AG09309 (cell line): ENCODE results near the gene RHBDL1.

Experiments used
- DNase-seq: peaks from one replicate; pipeline ENCODE4 v3.0.0-alpha.2; 2010; ENCODE audit warnings: low read depth
- H3K4me3 ChIP-seq: 2 replicates; pipeline ENCODE4 v1.5.1; 2011; ENCODE audit warnings: mild to moderate bottlenecking, low read depth, low read length, moderate library complexity; ENCODE audit not compliant: control insufficient read depth
- CTCF ChIP-seq: IDR thresholded peaks from 2 replicates; pipeline ENCODE4 v1.5.1; 2011; ENCODE audit warnings: mild to moderate bottlenecking, low read depth, low read length, inconsistent platforms; ENCODE audit not compliant: insufficient read depth, control insufficient read depth; ENCODE audit errors: missing control alignments

The RHBDL1 gene

GRCh38 chr16:662095-662494, 13.4 kb upstream of the RHBDL1 start:
- TF ChIP-seq CTCF: no peak
- no peak overlapping the region for H3K4me3 ChIP-seq
- DNase-seq: no peak

- no peak overlapping the region for H3K4me3 ChIP-seq
- no peak for DNase-seq
- no peak for TF ChIP-seq CTCF
Measured at GRCh38 chr16:662597-662996, 12.9 kb upstream of the RHBDL1 start.

- no peak overlapping the region for H3K4me3 ChIP-seq
- DNase-seq: no peak
- TF ChIP-seq CTCF: no peak
Measured at GRCh38 chr16:666572-666971, 8.9 kb upstream of the RHBDL1 start.

GRCh38 chr16:667113-667779, 8.2 kb upstream of the RHBDL1 start:
- DNase-seq: no peak
- TF ChIP-seq CTCF: no peak
- no peak overlapping the region for H3K4me3 ChIP-seq

- peak within 1 kb of the TSS; percentile 73 for H3K4me3 ChIP-seq
- peak; percentile 38 for DNase-seq
- TF ChIP-seq CTCF: peak; percentile 42
Measured at GRCh38 chr16:667780-668518, 7.5 kb upstream of the RHBDL1 start, which contains the start of gene RHOT2. Gene RHOT2 (plus strand): TSS chr16:668132. CDS start chr16:668200, 68 bp downstream.

GRCh38 chr16:668519-669171, 6.8 kb upstream of the RHBDL1 start:
- no peak for TF ChIP-seq CTCF
- no peak for DNase-seq
- H3K4me3 ChIP-seq: peak overlapping the region; percentile 73
